Measurements from ENCODE around the gene LRRC34.

Gene LRRC34

DNA sequence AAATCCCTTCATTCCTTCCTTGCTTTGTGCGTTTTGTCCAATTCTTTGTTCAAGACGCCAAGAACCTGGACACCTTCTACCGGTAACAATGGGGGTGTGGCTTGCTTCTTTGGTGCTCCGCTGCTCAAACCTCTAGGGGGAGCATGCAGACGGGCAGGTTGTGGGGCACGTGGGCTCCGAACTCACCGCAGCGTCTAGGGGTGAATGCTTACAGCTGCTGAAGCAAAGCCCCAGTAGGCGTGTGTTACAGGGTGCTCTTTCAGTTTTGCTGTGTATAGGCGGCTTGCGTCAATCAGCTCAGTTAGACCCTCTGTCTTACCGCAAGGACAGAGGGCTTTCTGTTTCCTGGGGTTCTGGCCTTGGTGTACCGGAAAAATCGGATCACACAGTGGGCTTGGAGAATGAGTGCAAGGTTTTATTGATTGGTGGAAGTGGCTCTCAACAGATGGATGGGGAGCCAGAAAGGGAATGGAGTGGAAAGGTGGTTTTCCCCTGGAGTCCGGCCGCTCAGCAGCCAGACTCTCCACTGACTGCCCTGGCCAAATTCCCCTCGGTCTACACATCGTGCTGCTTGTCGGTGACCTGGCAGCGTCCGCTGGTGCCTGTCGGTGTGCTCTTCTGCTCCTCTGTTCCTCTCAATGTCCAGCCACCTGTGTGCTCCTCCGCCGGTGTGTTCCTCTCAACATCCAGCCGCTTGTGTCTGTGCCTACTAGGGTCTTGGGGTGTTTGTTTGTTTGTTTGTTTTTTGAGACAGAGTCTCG is 1.2 kb upstream of the LRRC34 start:
- no peak for FAIRE-seq

- FAIRE-seq: no peak
Observed at GRCh38 chr3:169813278-169813677, 574 bp upstream of the LRRC34 start.

DNA sequence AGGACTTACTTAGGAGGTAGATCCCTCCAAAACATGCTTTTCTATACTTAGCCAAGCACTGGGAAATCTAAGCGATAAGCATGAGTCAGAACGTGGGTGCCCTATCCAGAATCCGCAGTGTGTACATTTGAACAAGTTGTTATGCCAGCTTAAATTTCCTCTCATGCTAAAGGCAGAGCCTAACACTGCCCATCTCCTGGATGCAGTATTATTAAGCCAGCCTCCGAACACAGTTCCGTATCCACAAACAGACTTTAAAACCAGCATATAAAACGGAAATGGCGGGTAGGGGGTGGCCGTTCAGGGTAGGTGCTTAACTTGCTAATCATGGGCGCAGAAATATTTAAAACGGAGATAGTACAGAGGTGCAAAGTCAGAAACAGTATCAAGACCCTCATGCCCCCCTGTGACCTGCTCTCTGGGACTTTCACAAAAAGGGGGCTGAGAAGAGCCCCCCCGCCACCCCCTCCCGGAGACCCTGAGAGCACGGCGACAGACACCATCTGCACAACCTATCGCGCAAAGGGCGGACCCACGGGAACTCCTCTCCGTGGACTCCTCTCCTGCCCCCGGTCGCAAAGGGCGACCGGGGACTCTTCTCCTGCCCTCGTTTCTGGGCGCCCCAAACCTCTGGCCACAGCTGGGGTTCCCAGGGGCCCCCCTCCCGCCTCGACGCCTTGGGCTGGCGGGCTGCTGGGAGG is 923 bp downstream of the LRRC34 start:
- no peak for FAIRE-seq

DNA sequence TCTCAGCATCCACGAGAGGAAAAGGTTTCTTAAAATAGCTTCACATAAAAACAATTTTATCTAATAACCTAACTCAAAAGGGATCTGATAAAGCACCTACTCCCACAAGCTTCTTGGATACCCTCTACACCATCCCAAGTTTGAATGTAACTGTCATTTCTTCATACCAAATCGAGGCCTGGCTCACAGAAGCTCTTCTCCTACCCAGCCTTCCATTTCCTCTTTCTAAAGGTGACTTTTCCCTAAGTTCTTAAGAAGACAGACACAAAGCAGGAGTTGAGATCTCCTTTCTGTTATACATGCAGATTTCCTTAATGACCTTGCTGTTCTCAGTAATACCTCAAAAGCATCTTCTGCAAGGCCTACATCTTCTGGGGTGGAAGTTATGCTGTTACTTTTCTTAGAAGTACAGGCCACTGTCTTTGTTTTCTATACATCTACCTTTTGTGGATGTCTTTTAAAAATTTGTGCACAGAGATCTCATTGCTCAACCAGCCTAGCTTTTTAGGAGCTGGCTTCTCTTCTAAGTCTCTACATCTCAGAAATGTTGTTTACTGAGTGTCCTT is 3.4 kb downstream of the LRRC34 start:
- FAIRE-seq: no peak

DNA sequence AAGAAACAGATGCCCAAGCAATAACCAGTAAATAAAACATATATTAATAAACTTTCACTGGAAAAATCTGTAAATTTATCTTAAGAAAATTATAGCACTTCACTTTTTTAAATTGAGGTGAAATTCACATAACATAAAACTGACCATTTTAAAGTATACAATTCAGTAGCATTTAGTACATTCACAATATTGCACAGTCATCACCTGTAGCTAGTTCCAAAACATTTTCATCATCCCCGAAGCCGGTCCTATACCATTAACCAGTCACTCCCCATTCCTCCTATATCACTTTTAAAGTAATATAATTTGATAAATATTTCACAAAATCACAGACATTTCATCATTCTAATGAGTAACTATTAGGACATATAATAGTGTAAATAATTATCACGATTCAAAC is 8.0 kb downstream of the LRRC34 start:
- FAIRE-seq: no peak

GRCh38 chr3:169792359-169792758 is 20.3 kb downstream of the LRRC34 start:
- no peak for FAIRE-seq

DNA sequence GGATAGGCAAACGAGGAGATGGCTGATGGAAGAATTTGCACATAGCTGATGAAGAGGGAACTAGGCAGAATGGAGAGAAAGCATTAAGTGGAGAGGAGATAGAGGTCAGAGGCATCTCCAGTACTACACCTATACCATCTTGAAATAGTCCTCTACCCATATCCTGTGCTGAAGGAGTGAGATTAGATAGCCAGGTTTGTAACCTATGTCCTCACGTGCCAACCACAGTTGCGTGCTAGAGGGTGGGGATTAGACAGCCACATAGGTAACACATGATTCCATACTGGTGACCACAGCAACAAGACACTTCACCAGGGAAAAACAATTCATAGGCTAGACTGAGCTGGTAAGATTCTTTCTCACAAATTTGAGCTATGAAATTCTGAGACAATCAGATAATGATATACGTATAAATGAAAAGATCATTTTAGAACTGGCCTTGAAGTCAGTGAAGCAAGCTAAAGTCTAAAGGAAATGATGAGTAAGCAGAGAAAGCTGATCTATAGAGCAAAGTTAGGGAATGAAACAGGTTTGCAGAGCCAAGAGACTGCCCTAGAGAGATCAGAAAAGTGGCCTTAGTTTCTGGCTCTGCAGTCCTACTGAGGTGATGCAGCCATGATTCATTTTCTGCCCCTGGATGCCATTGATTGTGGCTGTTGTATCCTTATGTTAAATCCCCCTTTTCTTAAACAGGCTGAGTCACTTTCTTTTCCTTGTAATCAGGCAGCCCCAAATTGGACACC is 21.8 kb downstream of the LRRC34 start:
- FAIRE-seq: no peak

DNA sequence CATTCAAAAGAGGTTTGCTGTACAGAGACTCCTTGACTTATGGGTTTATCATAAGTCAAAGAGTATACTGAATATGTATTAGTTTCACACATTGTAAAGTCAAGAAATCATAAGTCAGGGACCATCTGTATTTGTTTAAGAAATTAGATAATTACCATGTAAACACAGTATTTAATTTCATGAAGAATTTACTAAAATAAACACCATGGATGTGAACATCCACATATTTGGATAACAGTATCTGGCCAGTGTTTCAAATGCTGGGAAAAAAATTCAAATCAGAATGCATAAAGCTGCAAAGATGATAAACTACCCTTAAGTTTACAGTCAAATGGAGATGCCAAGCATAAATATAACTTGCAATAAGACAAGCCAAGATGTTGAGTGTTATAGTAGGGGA is 22.5 kb downstream of the LRRC34 start:
- FAIRE-seq: no peak

DNA sequence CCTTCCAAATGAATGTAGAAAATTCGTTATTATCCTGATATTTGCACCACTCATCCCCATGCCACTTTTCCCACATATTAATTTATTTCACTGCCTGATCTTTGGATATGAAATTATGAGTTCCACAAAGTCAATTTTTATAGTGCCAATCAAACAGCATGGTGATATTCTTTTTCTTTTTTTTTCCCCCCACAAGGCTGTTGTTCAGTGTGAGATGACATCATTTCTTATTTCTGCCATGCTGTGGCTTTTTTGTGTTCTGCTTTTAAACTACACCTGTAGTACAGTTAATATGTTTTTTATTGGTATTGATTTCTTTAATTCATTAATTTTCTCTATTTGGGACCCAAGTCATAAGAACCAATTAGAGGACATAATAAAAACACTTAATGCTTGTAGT is 24.9 kb downstream of the LRRC34 start:
- FAIRE-seq: no peak

DNA sequence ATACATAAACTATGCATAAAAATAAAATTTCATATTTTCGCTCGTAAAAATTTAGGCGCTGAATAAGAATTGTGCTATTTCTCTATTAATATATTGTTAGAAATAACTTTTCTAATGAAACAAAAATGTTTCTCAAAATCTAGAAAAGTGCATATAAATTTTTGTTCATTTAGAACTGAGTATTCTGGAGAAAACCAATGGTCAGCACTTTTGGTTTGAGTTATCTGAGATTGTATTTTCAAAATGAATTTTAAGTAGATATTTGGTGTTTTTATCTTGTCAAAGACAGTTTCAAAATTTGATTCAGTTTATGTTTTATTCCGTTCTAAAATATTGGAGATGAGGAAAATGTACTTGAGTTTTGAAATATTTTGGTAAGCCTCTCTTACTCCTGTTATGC is 25.6 kb downstream of the LRRC34 start:
- FAIRE-seq: no peak

DNA sequence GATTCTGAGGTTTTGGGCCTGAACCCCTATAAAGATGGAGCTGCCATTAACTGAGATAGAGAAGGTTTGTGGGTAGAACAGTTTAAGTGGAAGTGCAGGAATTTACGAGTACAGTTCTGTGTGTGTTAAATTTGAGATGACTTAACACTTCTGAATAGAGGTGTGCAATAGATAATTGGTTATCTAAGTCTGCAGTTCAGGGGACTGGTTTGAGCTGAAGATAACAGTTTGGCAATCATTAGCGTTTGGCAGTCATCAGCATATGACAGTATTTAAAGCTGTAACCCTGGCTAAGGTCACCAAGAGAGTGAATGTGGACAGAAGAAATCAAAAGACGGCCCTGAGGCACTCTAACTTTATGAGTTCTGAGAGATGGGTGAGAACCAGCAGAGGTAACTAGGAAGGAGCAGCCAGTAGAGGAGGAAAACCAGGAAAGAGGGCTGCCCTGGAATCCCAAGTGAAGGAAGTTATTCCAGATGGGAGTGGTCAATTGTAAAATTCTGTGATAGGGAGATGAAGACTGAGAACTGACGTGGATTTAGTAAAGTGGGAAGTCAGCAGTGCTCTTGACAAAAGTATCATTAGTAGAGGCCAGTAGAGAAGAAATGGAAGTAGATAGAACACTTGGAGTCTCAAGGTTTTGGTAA is 31.4 kb downstream of the LRRC34 start:
- no peak for FAIRE-seq

DNA sequence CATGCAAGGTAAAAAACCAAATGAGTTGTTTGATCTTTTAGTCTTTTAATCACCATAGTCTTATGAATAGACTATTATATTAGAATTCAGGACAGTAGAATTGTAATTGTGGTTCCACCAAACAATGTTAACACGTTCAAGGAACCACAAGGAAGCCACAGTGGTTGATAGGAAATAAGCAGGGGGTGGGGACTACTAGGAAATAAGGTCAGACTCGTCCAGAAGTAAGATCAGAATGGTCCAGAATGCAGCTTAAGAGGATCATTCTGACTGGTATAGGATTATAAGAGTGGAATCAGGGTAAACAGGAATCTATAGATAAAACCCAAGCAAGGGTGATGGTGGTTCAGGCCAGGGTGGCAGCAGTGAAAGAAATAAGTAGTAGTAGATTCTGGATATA is 32.0 kb downstream of the LRRC34 start:
- no peak for FAIRE-seq

- no peak for FAIRE-seq
Observed at GRCh38 chr3:169777822-169778221, 34.9 kb downstream of the LRRC34 start.

DNA sequence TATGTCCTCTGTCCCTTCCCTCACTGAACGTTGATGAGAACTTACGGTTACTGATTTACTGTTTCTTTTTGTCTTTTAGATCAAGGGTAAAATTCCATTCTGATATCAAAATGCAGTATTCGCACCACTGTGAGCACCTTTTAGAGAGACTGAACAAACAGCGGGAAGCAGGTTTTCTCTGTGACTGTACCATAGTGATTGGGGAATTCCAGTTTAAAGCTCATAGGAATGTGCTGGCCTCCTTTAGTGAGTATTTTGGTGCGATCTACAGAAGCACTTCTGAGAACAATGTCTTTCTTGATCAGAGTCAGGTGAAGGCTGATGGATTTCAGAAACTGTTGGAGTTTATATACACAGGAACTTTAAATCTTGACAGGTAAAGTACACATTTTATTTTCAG is 38.5 kb downstream of the LRRC34 start:
- no peak for FAIRE-seq

GRCh38 chr3:169772897-169773816 is 39.5 kb downstream of the LRRC34 start, which contains the start of gene MYNN:
Gene MYNN (plus strand): TSS chr3:169773396. CDS start chr3:169774296, 900 bp downstream.
- no peak for FAIRE-seq

- FAIRE-seq: no peak
Observed at GRCh38 chr3:169772305-169772896, 40.3 kb downstream of the LRRC34 start.

DNA sequence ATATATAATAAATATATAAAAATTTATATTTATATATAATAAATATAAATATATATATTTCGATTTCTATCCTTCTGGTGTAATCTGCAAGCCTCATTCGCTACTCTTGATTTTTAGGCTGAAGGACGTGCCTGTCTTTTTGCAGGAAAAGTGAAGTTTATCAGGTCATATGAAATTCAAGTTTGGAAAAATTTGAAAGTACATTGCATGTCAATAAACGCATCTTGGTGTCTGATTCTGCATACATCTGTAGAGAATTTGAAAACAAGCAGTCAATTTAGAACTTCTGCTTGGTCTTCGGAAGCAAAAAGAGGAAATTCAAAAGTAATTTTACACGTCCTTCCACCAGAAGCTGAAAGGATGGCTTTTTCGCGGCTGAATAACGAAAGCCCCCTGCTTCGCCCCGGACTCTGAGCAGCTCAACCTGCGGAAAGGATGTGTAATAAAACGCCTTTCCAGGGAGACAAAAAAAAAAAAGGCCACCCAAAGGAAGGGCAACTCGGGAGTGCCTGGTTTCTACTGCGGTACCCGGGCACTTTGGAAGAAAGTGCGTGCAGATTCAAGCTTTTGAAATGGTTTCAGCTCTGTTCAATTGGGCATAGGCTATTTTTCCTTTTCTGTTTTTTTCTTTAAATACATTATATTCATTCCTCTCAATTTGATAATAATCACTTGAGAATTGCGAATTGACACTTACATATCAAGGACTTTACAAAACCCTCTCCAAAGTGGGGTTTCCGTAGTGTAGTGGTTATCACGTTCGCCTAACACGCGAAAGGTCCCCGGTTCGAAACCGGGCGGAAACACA is 41.0 kb downstream of the LRRC34 start:
- no peak for FAIRE-seq

DNA sequence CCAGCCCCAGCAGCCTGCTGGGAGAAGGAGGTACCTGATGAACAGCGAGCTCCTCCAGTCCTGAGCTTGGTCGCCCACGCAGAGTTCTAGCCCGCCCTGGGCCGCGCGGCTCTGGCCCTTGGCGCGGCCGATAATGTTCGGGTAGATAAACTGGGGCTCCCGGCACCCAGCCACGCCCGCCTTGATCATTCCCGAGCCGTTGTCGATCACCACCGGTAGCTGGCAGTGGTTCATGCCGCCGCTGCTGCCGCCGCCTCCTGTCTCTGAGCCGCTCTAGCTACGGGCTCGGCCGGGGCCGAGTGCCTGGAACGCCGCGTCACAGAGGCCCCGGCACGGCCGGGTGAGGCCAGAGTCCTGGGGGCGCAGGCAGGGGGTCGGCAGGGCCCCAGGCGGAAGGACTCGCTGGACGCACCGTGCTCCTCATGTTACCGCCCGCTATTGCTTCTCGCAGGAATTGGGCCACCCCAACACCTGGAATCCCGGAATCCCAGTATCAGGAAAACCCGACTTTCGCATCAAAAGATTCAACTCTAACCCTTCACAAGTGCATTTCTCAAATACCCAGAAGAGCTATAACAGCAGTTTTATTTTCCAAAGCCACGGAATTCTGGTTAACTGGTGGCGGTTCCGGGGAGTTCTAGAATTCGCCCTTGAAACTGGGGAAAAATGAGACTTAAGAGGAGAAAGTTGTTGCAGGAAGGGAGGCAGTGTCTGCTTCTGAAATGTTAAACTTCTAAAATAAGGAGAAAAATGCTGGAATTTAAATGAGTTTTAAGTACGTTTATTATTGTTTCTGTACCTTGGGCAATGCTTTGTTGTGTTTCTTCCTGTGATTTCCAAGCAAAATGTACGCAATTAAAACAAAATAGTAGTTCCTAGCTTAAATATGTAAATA is 43.2 kb downstream of the LRRC34 start, which contains the start of gene ACTRT3:
TSS of gene ACTRT3 (minus strand) at position 275 of the 895 bp plus-strand sequence. CDS start at position 234, 41 bp downstream.
- FAIRE-seq: no peak

All from colon (tissue), 2 donors.